GM21447 (cell line): ENCODE measurements around the gene ARID1B.
"Not testable (repeated sequence)": the region's sequence is repeated elsewhere in the genome, so short reads cannot be mapped to it uniquely, and the experiment has no call there.

Experiments used
- ATAC-seq: cut with Tn5 transposase; IDR thresholded peaks from one replicate; pipeline ENCODE4 v1.9.1; 2021; ENCODE audit not compliant: unreplicated experiment

ARID1B gene

GRCh38 chr6:157144859-157145568, 367.8 kb downstream of the ARID1B start:
- no peak for ATAC-seq

DNA sequence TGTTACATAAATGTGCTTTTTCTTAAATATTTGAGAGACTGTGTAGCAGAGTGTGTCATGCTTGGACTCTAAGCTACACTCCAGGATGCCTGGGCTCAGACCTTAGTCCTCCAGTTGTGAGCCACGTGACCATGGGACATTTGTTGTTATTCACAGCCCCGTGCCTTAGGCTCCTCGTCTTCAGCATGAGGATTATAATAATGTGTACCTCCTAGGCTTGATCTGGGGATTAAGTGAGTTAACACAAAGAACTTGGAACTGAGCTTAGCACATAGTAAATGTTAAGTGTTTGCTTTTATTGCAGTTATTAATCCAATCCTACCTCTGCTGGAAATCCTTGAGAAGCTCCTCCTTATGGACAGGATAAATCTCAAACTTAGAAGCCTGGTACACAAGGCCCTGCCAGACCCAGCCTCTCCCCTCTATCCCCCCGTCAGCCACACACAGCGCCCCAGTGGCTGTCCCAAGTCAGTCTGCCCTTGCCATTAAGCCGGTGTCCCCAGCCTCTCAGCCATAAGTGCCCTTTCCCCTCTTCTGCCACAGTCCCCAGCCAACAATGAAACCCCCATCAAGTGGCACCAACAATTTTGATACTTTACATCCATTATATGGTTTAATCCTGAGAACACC, 368.6 kb downstream of the ARID1B start:
- no peak for ATAC-seq

GRCh38 chr6:157147054-157148026, 370.2 kb downstream of the ARID1B start:
- not testable (repeated sequence) for ATAC-seq

DNA sequence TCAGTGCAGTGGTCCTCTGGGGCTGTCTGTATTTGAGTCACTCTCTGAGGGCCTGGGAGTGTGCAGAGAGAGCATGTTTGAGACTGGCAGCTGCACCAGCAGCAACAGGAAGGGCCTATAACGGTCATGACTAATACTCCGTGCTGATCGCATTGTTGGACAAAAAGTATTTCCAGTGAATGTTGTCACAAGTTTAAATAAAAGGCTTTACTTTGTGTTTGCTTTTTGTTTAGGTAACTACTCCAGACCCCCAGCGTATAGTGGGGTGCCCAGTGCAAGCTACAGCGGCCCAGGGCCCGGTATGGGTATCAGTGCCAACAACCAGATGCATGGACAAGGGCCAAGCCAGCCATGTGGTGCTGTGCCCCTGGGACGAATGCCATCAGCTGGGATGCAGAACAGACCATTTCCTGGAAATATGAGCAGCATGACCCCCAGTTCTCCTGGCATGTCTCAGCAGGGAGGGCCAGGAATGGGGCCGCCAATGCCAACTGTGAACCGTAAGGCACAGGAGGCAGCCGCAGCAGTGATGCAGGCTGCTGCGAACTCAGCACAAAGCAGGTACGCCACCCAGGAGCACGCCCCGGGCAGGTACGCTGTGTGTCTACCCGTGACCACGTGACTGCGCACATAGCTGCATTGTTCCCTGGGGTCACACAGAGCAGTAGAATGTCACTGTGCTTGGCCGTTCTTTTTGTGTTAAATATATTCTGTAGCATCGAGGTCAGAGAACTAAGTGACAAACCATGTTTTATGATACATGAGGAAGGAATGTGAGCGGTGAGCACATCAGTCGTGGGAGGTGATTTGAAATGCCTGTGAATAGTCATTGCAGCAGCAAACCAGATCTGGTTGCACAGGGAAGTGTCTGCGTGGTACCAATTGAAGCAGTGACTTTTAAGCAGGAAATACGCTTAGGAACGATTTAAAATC, 371.5 kb downstream of the ARID1B start:
- ATAC-seq = no peak

DNA sequence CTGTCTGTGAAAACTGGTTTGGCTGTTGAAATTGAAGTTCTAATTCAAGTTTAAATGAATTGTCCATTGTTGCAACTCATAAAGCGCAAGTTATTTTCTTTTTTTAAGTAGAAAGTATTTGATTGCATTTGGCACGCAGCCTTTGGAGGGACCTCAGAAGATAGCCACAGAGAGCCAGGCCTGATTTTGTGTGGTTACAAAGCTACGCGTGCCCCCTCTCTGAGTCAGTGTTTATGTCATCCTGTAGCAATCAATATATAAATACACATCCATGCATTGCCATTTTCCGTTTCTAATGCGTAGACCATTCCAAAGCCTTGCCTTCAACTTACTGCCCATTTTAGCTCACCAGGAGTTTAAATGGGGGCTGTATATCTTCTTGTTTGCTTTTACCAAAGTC, 372.9 kb downstream of the ARID1B start:
- no peak for ATAC-seq

- ATAC-seq = no peak
Measured at GRCh38 chr6:157151029-157151428, 373.9 kb downstream of the ARID1B start.

DNA sequence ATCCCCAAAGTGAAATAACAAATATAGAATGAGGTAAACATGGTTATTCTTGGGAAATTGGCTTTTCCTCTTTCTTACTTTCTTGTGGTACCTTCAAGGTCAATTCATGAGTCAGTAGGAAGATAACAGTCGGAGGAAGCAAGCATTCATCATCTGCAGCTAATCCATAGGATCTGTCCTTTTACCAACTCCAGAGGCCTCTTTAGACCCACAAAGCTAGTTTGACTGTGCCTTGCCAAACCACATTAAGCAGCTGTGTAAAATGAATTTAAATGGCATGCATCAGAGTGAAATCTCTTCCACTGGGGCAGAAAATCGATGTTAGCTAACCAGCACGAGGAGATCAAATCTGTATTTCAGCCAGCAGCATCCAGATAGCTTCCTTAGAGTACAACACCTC, 374.8 kb downstream of the ARID1B start:
- ATAC-seq = no peak

DNA sequence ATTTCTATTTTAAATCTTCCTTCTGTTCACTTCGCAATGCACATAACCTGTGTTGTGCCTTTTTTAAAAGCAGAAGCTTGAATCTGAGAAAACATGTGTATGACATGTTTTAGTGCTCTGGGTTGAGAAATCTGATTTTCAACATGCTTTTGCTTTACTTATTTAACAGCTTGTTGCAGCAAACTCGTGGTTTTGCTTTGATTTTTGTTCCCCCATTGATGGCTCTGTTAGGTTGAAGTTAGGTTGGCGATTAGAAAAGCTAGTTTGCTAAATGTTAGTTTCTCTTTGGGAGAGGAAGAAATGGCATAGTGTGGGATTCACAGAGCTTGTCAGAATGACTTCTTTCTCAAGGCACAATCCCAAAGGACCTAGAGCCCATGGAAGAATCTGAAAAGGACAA, 375.4 kb downstream of the ARID1B start:
- no peak for ATAC-seq

- ATAC-seq = no peak
Measured at GRCh38 chr6:157155804-157156203, 378.6 kb downstream of the ARID1B start.

DNA sequence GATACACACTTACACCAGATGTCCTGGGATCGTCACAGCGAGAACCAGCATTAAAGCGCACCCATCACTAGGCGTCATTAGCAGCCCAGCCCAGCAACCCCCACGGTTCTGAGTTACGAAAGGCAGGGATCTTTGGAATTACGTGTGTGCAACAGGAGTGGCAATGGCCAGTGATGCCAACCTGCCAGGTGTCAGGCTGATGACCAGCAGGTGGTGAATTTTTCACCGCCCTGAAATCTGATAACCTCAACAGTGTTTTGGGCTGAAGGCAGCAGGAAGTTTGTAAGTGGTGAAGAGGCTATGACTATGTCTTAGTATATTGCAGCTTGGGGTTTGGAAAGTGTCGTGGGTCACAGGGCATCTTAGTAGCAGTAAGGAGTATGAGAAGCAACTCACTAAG, 380.1 kb downstream of the ARID1B start:
- ATAC-seq = no peak

DNA sequence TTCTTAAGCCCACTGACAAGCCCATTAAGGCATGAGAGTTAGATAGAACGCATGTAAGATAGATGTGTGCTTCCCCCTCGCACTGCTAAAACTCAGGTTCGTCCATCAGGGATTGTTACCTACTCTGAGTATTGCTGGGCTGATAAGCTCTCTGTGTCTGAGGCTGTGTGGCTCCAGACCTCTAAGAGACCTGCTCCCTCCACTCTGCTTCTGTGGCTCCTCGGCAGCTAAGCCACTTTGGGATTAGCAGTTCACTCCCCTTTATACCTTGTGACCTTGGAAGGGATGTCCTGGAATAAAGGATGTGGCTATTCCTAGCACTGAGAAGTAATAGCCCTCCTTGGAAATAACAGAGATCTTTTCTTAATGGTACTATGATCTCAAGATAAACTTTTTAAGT, 381.3 kb downstream of the ARID1B start:
- no peak for ATAC-seq

DNA sequence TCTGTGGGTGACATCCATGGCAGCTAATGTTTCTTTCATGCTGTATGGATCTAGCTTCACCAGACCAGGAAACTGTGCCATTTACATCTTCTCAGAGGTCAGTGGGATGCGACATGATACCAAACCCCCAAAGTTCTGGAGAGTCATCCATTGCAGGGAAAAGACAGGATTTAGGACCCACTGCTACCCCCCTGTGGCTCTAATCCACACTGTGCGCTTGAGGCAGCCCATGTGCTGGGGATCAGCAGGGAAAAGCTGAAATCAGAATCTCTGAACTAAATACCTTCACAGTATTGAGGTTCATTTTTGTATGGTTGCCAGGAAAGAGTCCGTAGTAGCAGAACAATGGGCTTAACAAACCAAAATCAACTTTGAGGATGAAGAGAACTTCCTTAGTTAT, 381.7 kb downstream of the ARID1B start:
- ATAC-seq = no peak

DNA sequence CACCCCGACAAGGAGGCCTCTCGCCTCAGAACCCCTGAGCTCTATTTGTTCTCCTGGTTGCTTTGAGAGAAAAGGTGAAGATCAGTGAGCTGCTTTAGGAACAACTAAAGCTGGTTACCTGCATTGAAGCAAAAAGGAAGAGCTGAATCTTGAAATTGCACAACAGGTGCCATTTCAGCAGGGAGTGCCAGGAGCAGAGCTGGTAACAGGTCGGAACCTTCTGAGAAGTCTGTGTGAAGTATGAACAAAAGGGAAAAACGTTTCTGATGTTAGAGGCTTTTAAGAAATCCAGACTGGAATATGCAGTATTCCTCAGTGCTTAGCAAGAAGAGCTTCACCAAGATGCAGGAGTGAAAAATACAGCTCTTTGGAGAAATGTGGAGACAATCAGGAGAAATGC, 382.2 kb downstream of the ARID1B start:
- ATAC-seq = no peak

DNA sequence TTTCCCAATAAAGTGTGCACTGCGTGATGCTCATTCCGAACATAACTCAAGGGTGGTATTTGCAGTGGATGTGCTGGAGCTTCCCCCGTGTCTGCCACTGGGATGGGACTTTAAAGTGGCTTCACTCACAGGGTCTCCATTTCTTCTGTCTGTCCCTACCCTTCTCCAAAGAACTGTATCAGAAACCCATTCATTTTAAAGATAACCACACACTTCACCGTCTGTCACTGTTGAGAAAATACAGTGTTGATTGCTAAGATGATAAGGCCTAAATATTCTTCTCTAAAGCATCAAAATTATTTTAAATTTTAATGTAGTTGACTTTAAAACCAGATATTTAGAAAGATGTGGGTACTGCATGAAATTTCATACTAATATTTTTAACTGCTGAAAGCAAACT, 384.7 kb downstream of the ARID1B start:
- ATAC-seq = no peak

DNA sequence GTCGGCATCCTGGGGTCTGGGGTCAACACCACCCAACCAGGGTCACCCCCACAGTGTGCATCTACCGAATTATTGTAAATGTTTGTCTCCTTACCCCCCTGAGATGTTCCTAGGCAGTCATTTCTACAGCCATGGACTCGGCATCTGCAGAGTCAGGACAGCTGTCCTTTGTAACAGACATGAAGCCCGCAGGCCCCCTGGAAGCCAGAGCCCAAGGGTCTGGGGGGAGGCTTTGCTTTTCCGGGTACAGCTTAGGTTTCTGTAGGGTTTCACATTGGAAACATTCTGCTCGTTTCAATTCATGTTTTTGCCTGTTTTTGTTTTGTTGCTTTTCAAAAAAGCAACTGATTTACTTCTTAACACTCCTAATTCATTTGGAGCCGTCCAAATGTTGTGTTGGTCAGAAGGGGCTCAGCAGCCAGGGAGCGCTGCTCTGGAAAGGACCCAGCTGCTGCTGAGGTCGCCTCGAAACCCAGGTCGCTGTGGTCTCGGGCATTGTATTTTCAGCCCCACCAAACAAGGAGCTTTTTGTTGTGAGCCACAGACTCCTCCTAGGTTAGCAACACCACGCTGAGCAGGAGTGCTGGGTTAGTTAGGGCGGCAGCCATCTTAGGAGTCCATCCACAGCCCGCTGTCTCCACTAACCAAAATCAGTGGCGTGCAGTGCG, 385.7 kb downstream of the ARID1B start:
- ATAC-seq = no peak

DNA sequence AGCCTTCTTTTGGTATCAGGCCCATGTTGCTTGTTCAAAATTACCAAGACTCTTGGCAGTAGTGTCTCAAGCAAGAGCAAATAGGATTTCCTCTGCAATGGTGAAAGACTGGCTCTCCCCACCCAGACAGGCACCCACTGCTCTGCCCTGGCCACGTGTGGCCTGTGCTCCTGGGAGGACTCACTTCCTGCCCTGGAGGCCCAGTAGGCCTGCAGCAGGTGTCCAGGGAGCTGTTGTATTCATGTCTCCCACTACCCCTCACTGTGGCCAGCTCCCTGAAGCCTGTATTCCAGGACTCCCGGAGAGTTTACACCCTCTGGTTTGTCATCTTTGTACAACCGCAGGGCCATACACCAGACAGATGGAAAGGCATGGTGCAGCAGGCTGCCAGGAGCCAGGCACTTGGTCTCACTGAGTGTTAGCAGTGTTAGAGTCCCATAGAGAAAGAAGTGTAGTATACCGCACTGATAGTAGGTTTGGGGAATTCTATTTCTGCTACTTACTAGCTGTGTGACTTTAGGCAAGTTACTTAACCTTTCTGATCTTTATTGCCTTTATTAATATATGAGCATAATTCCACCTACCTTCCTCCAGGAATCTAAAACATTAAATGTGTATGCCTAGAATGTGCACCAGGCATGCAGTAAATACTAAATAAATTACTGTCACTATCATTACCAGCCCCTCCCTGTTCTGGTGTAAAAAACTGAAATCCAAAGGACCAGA, 386.4 kb downstream of the ARID1B start:
- no peak for ATAC-seq

DNA sequence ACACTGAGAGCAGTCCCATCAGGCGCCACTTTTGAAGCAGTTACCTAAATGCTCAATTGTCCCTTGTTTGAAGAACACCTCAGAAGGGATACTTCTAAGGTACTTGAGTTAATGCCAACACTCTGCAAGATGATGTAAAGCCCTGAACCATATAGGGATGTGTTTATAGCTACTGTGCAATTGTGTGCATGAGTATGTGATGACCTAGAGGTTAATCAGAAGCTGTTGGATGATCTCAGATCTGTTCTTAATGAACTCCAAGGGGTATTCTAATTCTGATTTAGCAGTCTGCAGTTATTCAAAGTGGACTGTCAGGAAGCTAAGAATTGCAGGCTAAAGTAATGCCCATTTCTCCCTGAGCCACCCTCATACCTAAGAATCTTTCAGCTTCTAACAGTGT, 387.8 kb downstream of the ARID1B start:
- no peak for ATAC-seq

DNA sequence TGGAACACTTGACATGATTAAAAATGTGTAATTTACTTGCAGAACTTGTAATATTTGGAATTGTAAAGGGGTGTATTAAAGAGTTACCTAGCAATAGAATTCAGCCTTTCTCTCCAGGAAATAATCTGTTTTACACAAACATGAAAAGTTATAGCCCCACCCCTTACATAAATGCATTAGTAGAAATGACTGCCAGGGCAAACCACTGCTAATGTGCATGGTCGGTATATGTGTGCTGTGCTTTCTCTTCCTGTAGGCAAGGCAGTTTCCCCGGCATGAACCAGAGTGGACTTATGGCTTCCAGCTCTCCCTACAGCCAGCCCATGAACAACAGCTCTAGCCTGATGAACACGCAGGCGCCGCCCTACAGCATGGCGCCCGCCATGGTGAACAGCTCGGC, 389.6 kb downstream of the ARID1B start:
- no peak for ATAC-seq

DNA sequence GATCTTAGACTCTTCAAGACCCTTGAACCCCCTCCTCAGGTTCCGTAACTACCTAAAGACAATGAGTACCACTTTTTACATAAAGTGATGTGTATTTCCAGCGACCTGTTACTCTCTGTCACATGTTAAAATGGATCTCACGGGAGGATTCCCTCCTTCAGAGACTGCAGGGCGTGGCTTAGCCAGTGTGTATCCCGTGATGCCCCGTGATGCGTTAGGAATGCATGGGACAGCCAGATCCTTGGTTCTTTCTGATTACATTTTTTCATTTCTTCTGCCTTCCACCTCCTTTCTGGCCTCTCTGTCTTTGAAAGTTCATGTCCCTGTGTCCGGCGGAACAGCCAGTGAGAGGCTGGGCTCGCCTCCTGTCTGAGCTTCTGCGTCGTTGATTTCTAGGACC, 390.7 kb downstream of the ARID1B start:
- ATAC-seq = no peak

- no peak for ATAC-seq
Measured at GRCh38 chr6:157168471-157168870, 391.3 kb downstream of the ARID1B start.
